GM18511 (cell line): Measurements from ENCODE around the gene SFXN5.
A peak's percentile ranks its signal among the peaks of the same experiment; 100 is the strongest.

Experiments
- ATAC-seq: cut with Tn5 transposase; IDR thresholded peaks from one replicate; pipeline ENCODE4 v1.9.1; 2021; ENCODE audit warnings: mild to moderate bottlenecking, moderate library complexity; ENCODE audit not compliant: unreplicated experiment

The SFXN5 gene

DNA sequence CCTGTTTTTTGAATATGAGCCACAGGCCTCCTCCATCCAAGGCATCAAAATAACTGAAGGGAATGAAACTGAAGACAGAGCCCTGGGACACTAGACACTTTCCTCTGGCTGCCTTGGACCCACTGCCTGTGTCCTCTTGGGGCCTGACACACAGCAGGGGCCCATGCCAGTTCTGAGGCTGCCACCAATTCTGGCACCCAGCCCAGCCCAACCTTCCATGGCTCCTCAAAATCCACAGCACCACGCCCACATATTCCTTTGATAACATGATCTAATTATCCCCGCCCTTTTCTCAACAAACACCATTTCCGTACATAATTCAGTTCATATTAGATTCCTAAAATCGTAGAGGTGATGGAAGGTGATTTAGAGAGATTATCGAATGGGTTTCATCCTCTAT lies 90.0 kb downstream of the SFXN5 start:
- no peak for ATAC-seq

DNA sequence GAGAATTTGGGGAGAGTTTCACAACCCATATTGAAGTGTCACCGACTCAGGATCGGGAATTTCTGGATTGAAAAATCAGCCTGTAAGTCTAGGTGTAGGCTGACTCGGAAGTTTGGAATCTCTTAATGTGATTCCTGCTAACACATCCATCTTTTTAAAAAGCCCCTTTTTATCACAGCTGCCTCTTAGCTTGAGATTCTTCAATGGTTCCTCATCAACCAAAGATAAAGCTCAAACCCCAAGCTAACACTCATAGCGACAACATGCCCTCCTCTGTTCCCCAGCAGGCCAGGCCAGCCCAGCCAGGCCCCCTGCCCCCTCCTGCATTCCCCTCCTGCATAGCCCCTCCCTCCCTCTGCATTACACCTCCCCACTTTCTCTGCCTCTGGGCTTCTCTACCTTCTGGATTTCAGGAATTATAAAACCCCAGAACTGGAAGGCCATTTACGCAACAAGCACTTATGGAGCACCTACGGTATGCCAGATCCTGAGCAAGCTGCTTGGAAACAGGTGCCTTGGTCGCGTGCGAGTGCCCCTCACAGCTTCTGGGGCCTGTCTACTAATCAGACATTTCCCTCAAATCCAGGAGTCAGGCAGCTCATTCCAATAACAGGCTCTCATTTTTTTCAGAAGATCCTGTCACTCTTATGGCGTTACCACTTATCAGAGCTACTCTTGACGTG lies 90.8 kb downstream of the SFXN5 start:
- ATAC-seq = no peak

DNA sequence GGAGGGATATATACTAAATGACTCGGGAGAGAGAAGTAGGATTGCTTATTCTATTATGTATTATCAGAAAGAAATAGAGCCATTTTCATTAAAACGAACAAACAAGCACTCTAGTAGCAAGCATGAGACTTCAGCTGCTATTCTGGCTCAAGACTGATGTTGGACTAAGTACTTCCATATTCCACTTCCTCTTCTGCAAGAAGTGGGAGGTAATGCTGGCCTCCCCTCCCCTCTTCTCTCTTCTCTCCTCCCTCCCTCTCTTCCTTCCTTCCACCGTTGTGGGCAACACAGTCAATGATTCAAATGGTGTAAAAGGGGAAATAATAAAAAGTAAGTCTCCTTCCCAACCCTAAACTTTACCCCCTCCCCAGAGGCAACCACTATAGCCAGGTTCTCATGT lies 91.6 kb downstream of the SFXN5 start:
- ATAC-seq = no peak

DNA sequence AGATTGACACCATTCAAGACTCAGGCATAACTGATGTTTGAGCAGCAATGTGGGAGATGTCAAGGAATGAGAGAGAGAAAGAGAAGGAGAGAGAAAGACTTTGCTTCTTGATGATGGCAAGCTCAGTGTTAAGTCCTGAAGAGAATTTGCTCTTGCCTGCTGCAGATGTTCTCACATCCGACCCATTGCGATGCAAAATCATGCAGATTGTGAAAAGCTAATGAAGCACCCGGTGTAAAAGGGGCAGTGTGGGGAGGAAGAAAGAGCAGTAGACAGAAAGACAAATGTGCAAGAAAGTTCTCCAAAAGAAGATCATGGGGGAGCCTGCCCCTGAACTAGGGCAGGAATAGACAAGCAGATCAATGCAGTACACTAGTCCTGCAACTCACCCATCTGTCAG lies 96.5 kb downstream of the SFXN5 start:
- no peak for ATAC-seq

DNA sequence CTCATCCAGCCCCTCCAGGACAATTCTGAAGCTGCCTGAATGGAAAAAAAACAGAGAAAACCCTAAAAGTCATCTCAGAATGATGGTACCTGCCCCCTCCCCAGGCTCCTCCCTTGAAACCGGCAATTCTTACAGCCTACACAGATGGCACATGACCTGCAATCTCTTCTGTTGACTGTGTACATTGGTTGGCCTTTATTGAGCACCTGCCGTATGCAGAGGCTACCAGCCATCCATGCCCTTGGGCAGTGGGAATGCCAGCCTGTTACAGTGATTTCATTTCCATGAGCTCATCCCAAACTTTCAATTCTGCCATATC lies 97.1 kb downstream of the SFXN5 start:
- ATAC-seq = no peak

DNA sequence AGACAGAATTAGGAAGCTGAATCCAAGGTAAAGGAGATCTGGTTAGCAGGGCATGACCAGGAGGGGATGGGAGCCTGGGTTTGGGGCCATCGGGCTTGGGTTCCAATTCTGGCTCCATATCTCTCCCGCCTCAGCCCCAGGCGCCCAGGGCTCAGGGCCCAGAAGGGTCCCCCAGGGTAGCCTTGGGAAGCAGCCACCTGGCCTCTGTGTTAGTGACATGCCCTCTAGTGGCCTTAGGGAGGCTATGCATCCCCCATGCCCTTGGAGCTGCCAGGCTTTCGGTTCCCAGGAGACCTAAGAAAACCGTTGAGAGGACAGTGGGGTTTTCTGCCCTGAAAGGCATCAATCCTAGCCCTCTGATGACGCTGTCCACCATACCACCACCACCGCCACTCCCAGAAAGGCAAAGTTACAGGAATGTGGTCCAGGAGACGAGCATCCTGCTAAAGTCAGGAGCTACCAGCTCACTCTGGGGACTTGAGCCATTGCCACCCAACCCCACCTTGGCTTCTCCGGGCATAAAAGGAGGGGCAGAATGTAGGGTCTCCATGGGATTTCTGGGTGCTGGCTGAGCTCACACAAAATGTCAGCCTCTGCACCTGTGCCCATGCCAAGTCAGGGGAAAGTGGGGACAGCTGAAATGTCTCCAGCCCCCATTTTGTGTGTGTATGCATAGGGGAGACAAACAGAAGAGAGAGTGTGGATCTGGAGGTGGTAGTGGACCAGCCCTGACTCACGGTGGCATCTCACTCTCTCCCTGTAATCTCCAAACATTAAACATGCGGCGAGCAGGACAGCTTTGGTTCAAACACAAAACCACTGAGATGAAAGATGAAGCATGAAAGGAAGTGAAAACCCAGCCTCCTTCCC lies 97.7 kb downstream of the SFXN5 start:
- ATAC-seq = peak; percentile 90

DNA sequence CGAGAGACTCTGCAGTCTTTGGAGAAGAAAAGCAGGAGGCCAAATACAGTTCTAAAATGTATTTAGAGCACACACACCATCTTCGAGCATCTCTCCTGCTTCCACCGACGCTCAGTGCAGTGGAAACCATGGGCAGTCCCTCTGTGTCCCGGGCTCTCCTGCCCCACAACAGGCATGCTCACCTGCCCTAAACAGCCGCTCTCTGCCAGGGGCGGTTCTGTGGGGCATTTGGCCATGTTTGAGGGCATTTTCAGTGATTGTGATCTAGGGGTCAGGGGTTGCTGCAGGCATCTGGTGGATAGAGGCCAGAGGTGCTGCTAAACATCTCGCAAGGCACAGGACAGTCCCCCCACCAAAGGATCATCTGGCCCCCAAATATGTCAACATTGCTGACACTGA lies 98.4 kb downstream of the SFXN5 start:
- ATAC-seq = no peak

DNA sequence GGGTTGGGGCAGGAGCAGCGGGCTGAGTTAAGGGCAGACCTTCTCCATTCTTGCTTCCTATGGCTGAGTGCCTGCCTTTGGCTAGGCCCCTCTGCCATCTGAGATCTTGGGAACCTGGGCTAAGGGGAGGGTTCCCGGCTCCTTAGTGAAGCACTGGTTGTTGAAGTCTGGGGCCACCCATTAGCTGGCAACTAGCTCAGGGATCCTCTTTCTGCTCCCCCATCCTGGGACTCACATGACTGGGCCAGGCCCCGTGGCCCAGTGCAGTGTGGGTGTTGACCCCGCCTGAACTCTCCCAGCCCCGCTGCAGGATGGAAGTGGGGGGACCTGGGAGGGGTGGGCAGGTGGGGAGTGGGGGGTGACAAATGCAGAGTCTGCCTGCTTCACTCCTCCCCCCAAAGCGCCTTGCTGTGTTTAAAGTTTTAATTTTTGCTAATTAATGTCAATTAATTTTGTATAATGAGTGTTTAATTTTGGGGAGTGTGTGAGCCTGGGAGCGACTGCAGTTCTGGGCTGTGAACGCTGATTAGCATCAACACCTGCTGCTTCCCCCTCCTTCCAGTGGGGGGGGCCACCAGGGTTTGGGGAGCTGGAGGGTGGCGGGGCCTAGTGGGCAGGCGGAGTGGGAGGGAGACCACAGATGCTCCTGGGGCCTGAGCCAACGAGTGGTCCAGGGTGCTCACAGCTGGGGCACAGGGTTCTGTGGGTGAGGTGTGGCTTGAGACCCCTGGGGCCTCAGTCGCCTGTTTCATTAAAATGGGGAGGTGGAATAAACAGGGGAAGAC lies 99.0 kb downstream of the SFXN5 start:
- ATAC-seq = no peak

DNA sequence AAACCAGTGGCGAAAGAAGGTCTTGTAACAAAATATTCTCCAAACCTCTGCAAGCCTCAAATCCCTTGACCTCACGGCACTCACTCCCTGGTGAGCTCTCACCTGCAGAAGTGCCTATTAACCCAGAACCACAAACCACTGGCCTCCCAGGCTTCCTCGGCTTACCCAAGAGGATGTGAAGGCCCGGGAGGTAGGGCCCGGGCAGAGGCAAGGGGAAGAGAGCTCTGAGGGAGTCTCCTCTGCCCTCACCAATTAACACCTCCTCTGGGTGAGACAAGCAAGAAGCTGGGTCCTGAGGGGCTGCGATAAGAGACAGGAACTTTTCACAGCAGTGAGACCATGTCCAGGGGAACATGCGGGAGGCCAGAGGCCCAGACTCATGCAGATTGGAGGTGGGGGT lies 100.5 kb downstream of the SFXN5 start:
- no peak for ATAC-seq

DNA sequence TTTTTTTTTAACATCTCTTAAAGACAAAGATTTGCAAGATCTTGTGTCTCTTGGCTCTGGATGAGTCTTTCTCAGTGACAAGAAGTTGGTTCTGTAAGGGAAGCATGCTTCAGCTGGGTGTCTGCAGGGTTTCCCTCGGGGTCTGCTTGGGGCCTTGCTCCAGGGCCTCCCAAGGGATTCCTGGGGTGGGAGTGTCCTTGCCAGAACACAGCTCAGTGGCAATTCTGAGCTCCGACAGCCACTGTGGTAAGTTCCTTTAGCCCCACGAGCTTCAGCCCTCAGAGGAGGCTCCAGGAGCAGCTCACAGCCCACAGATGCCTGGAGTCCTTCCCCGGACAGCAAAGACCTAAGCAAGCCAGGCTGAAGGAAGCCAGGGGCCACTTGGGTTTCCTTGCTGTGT lies 101.8 kb downstream of the SFXN5 start:
- ATAC-seq = no peak

DNA sequence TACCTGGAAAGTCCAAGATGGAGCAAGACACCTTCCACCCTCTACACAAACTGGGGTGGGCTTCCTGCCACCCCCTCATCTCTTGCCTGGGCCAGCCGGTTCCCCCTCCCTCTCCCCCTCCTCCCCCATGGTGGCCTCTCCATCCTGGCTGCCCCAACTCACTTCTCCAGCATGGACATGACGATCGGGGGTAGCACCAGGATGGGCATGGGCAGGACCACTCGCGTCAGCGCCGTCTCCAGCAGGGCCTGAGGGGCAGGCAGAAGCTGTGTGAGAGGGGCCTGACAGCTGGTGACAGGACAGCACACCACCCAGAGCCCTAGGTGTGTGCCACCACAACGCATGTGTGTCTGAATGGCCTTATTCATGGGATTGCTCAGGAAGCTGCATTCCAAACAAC lies 103.2 kb downstream of the SFXN5 start:
- no peak for ATAC-seq

DNA sequence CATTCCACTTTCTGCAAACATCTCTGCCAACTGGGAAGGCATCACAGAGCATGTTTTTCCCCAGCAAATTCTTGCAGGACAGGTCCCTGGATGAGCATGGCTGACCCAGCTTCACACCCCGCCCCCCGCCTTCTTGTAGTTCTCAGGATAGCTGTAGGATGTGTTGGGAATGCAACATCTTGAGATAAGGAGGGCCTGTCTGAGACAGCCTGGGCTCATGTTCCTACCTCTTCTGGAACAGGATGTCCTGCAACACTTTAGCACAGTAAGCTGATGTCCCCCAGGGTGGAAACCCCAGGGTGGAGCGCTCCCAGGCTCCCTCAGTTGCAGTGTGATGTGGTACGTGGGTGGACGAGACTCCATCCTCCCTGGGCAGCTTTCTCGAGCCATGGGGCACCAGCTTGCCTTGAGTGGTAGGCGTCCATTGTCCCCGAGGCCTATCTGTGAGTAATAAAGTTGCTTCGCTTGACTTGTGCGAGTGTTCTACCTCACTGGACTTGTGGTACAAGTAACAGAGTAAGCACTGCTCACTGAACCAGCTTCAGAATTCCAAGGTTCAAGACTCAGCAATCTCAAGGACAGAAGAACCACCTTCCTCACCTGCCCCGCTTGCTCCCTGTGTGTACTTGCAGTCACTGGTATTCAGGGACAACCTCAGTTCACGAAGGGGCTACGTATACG lies 105.6 kb downstream of the SFXN5 start:
- ATAC-seq = no peak

DNA sequence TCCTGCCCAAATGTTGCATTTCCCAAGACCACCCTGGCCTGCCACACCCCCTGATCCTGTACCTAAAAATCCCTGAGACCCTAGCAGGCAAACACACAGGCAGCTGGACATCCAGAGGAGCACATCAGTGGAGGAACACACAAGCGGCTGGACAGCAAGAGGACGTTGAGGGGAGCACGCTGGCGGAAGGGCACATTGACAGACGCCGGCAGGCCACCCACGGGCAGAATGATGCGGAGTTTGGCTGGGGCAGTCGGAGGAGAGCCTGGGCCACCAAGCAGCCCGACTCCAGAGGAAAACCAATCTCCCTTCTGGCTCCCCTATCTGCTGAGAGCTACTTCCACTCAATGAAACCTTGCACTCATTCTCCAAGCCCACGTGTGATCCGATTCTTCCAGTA lies 106.5 kb downstream of the SFXN5 start:
- no peak for ATAC-seq

DNA sequence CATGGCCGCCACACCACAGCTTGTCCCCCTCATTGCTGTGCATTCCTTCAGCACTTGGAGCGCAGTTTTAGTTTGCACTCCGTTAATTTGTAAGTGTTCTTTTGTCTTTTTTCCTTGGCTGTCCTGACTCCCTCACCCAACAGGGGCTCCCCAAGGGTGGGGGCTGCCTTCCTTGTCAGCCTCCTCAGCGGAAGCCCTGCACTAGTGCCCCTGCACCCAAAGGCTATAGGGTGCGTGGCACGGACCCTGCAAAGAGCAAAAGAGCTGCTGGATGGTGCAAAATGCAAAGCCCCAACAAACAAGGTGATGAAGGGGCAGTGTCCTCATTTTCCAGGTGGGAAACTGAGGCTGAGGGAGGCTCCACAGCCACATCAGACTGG lies 107.4 kb downstream of the SFXN5 start:
- no peak for ATAC-seq

DNA sequence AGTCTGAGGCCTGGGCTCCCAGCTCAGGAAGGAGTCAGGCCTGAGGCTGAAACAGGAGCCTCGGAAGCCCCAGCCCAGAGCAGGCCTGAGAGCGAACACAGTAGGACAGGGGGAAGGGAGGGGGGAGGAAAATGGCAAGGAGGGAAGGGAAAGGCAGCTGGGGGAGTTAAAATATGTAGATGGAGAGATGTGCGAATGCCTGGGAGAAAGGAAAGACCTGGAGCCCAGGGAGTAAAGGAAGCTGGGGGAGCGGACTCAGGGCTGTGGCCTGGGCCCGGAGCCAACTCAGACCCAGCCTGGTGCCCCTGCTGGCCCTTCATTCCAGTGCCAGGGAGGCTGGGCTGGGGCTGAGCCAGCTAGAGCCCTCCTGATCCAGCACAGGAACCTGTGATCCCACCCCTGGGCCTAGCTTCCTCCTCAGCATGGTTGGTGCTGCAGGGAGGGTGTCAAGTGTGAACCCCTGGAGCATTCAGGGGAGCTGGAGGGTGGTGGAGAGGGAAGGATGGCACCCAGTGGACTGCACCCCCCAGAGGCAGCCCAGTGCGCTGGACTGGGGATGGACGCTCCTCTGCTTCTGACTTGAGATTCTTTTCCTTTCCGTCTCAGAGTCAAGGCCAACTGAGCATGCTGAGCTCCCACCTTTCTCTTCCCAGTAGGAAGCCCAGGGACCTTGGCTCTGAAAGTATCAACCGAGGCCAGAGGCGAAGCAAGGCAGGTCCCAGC lies 107.9 kb downstream of the SFXN5 start:
- no peak for ATAC-seq

DNA sequence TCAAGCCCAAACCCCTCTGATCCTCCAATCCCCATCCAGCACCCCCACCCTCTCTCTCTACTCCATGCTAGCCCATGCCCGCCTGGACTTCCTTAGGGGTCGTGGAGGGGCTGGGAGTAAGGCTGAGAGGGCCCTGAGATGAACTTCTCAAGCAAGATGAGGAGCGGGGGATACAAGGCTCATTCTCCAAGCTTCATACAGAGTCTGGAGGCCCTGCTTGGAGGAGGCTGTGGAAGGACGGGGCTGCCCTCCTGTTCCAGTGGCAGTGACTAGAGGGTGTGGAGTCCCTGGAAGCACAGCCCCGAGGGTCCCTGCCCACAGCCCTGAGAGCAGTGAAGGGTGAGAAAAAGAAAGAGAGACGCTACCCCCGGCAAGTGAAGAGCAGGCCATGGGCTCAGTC lies 108.6 kb downstream of the SFXN5 start:
- no peak for ATAC-seq

DNA sequence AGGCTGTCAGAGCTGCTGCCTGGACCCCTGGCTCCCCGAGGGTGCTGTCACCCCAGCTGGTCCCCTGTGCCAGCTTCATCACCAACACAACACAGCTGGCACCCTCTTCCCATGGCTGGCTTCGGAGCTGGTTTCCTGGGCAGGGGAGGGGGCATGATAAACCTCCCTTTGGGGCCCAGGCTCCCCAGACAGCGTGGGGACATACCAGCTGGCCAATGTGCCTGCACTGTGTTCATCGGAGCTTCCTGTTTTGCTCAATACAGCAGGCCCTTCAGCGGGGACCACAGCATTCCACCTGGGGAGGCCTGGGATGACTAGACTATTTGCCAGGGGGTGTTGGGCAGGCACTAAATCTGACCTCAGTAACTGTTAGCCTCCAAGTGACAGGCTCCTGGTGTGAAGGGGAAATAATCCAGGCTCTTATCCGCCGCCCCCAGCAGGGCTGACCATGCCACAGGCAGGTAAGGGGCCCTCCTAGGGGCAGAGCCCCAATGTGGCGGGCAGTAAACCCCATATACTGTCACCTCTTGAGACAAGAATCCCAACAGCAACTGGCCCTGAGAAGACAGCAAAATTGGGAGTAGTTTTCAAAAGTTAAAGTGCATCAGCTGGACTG lies 109.6 kb downstream of the SFXN5 start:
- no peak for ATAC-seq

DNA sequence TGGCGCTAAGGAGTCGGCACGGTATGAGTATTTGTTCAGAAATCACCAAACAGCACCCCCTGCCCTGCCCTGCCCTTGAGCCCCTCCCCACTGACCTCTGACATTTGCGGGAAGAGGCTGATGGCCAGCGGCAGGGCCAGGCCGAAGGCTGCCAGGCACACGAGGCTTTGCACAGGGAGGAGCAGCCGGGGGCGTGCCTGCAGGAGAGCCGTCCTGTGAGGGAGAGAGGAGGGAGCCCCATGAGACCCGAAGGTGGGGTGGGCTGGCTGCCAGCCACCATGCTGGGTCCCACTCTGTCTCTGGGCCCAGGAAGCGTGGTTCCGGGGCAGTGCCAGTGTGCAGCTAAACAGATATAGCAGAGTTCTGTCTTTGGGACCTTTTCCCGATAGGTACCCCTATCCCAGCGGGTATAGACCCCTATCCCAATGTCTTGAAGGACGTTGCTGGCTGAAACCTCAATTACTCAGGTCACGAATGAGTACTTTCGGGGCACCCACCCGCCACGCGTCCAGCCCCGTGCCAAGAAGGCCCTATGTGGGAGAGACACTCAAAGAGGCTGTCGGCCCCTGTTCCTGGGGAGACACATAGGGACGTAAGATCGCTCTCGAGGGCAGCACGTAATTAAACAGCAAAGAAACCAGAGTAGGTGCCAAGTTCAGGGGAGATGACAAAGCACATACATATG lies 110.3 kb downstream of the SFXN5 start:
- ATAC-seq = no peak
